Retinal pigment epithelial cell (primary cell): ENCODE measurements around the gene ZNF382.

Experiments
- DNase-seq: peaks from one replicate; pipeline ENCODE4 v3.0.0-alpha.2; 2010; ENCODE audit warnings: low read depth
- H3K4me3 ChIP-seq: 2 replicates; pipeline ENCODE4 v1.5.1; 2011; ENCODE audit warnings: mild to moderate bottlenecking, low read length, control low read depth, moderate library complexity
- TF ChIP-seq, protein P1 (sequence below): conservative IDR thresholded peaks from 2 replicates; pipeline ENCODE4 v1.5.1; 2011; ENCODE audit warnings: low read depth, low read length, control low read depth, inconsistent platforms

ZNF382 gene

DNA sequence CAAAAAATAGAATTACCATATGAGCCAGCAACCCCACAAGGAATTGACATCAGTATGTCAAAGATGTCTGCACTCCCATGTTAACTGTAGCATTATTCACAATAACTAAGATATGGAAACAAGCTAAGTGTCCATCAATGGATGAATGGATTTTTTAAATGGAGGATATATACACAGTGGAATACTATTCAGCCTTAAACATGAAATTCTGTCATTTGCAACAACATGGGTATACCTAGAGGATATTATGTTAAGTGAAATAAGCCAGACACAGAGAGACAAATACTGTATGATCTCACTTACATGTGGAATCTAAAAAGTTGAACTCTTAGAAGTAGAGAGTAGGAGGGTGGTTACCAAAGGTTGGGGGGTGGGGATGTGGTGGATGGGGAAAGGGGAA, 74.3 kb downstream of the ZNF382 start:
- DNase-seq, result no peak
- TF ChIP-seq, protein P1, sequence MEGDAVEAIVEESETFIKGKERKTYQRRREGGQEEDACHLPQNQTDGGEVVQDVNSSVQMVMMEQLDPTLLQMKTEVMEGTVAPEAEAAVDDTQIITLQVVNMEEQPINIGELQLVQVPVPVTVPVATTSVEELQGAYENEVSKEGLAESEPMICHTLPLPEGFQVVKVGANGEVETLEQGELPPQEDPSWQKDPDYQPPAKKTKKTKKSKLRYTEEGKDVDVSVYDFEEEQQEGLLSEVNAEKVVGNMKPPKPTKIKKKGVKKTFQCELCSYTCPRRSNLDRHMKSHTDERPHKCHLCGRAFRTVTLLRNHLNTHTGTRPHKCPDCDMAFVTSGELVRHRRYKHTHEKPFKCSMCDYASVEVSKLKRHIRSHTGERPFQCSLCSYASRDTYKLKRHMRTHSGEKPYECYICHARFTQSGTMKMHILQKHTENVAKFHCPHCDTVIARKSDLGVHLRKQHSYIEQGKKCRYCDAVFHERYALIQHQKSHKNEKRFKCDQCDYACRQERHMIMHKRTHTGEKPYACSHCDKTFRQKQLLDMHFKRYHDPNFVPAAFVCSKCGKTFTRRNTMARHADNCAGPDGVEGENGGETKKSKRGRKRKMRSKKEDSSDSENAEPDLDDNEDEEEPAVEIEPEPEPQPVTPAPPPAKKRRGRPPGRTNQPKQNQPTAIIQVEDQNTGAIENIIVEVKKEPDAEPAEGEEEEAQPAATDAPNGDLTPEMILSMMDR, result no peak
- H3K4me3 ChIP-seq, result no peak overlapping the region
